AG10803 (cell line): ENCODE results near the gene EVPLL.
A peak's percentile ranks its signal among the peaks of the same experiment; 100 is the strongest.

Experiments
- DNase-seq: peaks from one replicate; pipeline ENCODE4 v3.0.0; 2010; ENCODE audit warnings: low read depth
- H3K4me3 ChIP-seq: 2 replicates; pipeline ENCODE4 v1.5.1; 2011; ENCODE audit warnings: mild to moderate bottlenecking, low read length, control low read depth
- TF ChIP-seq, protein P1 (sequence below): conservative IDR thresholded peaks from 2 replicates; pipeline ENCODE4 v1.5.1; 2011; ENCODE audit warnings: mild to moderate bottlenecking, low read length, control low read depth, inconsistent platforms

EVPLL gene

GRCh38 chr17:18353541-18353940 lies 24.0 kb upstream of the EVPLL start:
- no peak for DNase-seq

GRCh38 chr17:18356624-18357023 lies 21.0 kb upstream of the EVPLL start:
- TF ChIP-seq, protein P1, sequence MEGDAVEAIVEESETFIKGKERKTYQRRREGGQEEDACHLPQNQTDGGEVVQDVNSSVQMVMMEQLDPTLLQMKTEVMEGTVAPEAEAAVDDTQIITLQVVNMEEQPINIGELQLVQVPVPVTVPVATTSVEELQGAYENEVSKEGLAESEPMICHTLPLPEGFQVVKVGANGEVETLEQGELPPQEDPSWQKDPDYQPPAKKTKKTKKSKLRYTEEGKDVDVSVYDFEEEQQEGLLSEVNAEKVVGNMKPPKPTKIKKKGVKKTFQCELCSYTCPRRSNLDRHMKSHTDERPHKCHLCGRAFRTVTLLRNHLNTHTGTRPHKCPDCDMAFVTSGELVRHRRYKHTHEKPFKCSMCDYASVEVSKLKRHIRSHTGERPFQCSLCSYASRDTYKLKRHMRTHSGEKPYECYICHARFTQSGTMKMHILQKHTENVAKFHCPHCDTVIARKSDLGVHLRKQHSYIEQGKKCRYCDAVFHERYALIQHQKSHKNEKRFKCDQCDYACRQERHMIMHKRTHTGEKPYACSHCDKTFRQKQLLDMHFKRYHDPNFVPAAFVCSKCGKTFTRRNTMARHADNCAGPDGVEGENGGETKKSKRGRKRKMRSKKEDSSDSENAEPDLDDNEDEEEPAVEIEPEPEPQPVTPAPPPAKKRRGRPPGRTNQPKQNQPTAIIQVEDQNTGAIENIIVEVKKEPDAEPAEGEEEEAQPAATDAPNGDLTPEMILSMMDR, result no peak
- peak; percentile 70 for DNase-seq
- no peak overlapping the region for H3K4me3 ChIP-seq

More at GRCh38 chr17:18353541-18353940, 24.0 kb upstream of the EVPLL start:
- TF ChIP-seq, protein P1, result no peak
- H3K4me3 ChIP-seq, result no peak overlapping the region

DNA sequence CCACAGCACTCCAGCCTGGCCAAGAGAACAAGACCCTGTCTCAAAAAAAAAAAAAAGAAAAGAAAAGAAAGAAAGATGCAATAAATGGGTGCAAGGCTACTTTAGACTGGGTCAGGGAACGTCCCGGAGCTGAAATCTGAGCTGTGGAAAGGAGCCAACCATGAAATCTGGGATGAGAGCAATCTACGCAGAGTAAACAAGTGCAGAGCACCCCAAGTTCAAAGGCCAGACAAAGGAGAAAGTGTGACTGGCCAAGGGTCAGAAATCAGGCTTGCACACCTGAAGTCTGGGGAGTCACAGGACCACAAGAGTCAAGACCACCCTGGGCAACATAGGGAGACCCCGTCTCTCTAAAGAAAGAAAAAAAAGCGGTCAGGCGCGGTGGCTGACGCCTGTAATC lies 17.1 kb upstream of the EVPLL start:
- H3K4me3 ChIP-seq, result no peak overlapping the region
- TF ChIP-seq, protein P1, result no peak
- no peak for DNase-seq

- TF ChIP-seq, protein P1, result no peak
- DNase-seq, result no peak
- H3K4me3 ChIP-seq, result peak overlapping the region; percentile 69
Observed at GRCh38 chr17:18361837-18362697, 15.5 kb upstream of the EVPLL start.

DNA sequence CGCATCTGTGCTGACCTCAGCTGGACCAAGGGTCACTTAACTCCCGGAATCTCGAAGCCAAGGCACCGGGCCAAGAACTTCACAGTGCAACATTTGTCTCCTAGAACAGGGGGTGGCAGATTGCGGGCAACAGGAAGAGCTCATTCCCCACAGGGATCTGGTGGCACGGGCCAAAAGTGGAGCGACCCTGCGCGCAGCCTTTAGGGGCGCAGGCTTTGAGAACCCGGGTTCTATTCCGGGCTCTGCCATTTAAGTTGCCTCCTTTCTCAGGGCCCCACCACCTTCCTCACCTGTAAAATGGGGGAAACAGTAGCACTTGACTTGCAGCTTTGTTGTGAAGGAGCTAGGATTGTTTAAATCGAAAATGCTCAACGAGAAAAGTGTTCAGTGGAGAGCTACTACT lies 14.9 kb upstream of the EVPLL start:
- TF ChIP-seq, protein P1, result no peak
- H3K4me3 ChIP-seq, result peak overlapping the region; percentile 69
- DNase-seq, result peak; percentile 29

- DNase-seq, result peak; percentile 79
- TF ChIP-seq, protein P1, result no peak
- H3K4me3 ChIP-seq, result peak within 1 kb of the TSS; percentile 69
Observed at GRCh38 chr17:18363101-18364049, 14.2 kb upstream of the EVPLL start, which contains the start of gene SHMT1. SHMT1 (minus strand) TSS chr17:18363550; CDS start chr17:18355981, 7,569 bp downstream.
